ENCODE measurements around the gene CDYL2. TPM values are rescaled to one million over a fixed set of nuclear protein-coding genes. Genes with fewer than 3 reads are reported as not detected.

The CDYL2 gene
- total RNA-seq, 1 experiment from 2014 or later: 8.2 TPM

- Mint-ChIP-seq H3K4me1 (no peaks in the 10 kb centered on the region), H3K27me3 (ENCODE audit: low read depth) (no peaks in the 10 kb centered on the region), H3K36me3 (no peaks in the 10 kb centered on the region), H3K4me3 (no peak overlapping the region), H3K9me3 (peaks cover 18% of the 10 kb centered on the region), H3K27ac (no peak overlapping the region)
- ATAC-seq: no peak
- TF ChIP-seq ZNF121 (CRISPR knock-in tag; IDR thresholded peaks at IDR 0.05): no peak
- no peak for TF ChIP-seq FOXK1 (CRISPR knock-in tag; IDR thresholded peaks at IDR 0.05)
- TF ChIP-seq ATF2 (CRISPR knock-in tag; IDR thresholded peaks at IDR 0.05; ENCODE audit: borderline replicate concordance, low read depth): no peak
- no peak for TF ChIP-seq MXD4 (CRISPR knock-in tag; IDR thresholded peaks at IDR 0.05; ENCODE audit: borderline replicate concordance)
- TF ChIP-seq, protein P1, sequence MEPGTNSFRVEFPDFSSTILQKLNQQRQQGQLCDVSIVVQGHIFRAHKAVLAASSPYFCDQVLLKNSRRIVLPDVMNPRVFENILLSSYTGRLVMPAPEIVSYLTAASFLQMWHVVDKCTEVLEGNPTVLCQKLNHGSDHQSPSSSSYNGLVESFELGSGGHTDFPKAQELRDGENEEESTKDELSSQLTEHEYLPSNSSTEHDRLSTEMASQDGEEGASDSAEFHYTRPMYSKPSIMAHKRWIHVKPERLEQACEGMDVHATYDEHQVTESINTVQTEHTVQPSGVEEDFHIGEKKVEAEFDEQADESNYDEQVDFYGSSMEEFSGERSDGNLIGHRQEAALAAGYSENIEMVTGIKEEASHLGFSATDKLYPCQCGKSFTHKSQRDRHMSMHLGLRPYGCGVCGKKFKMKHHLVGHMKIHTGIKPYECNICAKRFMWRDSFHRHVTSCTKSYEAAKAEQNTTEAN (CRISPR knock-in tag; IDR thresholded peaks at IDR 0.05): no peak
- TF ChIP-seq ZNF263 (CRISPR knock-in tag; IDR thresholded peaks at IDR 0.05; ENCODE audit: low read depth): no peak
- TF ChIP-seq ZNF232 (CRISPR knock-in tag; IDR thresholded peaks at IDR 0.05): no peak
- no peak for TF ChIP-seq ESRRA (CRISPR knock-in tag; IDR thresholded peaks at IDR 0.05; ENCODE audit: borderline replicate concordance)
- TF ChIP-seq, protein P2, sequence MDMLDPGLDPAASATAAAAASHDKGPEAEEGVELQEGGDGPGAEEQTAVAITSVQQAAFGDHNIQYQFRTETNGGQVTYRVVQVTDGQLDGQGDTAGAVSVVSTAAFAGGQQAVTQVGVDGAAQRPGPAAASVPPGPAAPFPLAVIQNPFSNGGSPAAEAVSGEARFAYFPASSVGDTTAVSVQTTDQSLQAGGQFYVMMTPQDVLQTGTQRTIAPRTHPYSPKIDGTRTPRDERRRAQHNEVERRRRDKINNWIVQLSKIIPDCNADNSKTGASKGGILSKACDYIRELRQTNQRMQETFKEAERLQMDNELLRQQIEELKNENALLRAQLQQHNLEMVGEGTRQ (CRISPR knock-in tag; IDR thresholded peaks at IDR 0.05): no peak
- TF ChIP-seq CBFB (CRISPR knock-in tag; IDR thresholded peaks at IDR 0.05; ENCODE audit: low read depth): no peak
- TF ChIP-seq, protein P3, sequence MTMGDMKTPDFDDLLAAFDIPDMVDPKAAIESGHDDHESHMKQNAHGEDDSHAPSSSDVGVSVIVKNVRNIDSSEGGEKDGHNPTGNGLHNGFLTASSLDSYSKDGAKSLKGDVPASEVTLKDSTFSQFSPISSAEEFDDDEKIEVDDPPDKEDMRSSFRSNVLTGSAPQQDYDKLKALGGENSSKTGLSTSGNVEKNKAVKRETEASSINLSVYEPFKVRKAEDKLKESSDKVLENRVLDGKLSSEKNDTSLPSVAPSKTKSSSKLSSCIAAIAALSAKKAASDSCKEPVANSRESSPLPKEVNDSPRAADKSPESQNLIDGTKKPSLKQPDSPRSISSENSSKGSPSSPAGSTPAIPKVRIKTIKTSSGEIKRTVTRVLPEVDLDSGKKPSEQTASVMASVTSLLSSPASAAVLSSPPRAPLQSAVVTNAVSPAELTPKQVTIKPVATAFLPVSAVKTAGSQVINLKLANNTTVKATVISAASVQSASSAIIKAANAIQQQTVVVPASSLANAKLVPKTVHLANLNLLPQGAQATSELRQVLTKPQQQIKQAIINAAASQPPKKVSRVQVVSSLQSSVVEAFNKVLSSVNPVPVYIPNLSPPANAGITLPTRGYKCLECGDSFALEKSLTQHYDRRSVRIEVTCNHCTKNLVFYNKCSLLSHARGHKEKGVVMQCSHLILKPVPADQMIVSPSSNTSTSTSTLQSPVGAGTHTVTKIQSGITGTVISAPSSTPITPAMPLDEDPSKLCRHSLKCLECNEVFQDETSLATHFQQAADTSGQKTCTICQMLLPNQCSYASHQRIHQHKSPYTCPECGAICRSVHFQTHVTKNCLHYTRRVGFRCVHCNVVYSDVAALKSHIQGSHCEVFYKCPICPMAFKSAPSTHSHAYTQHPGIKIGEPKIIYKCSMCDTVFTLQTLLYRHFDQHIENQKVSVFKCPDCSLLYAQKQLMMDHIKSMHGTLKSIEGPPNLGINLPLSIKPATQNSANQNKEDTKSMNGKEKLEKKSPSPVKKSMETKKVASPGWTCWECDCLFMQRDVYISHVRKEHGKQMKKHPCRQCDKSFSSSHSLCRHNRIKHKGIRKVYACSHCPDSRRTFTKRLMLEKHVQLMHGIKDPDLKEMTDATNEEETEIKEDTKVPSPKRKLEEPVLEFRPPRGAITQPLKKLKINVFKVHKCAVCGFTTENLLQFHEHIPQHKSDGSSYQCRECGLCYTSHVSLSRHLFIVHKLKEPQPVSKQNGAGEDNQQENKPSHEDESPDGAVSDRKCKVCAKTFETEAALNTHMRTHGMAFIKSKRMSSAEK (CRISPR knock-in tag; IDR thresholded peaks at IDR 0.05; ENCODE audit: borderline replicate concordance): no peak
- TF ChIP-seq ELF4 (CRISPR knock-in tag; IDR thresholded peaks at IDR 0.05; ENCODE audit: low read depth): no peak
- no peak for TF ChIP-seq GTF2I (CRISPR knock-in tag; conservative IDR thresholded peaks at IDR 0.05)
- TF ChIP-seq NR1H2 (CRISPR knock-in tag; IDR thresholded peaks at IDR 0.05): no peak
- no peak for TF ChIP-seq ZNF281 (CRISPR knock-in tag; IDR thresholded peaks at IDR 0.05)
- no peak for TF ChIP-seq NR2C2 (CRISPR knock-in tag; IDR thresholded peaks at IDR 0.05)
- TF ChIP-seq HMGA2 (CRISPR knock-in tag; IDR thresholded peaks at IDR 0.05): no peak
- TF ChIP-seq ATF1 (CRISPR knock-in tag; IDR thresholded peaks at IDR 0.05): no peak
- TF ChIP-seq GABPB1 (CRISPR knock-in tag; IDR thresholded peaks at IDR 0.05): no peak
- no peak for DNase-seq (ENCODE audit: low spot score)
- CTCF ChIA-PET: no interaction called here
- POLR2A ChIA-PET: no interaction called here
These were observed 95.6 kb downstream of the CDYL2 start for GRCh38 chr16:80708823-80709222.
